HG03135 (cell line): ENCODE data around the gene AP3S2.
"Not testable (repeated sequence)": the region's sequence is repeated elsewhere in the genome, so short reads cannot be mapped to it uniquely, and the experiment has no call there.

Source experiments
- ATAC-seq: cut with Tn5 transposase; IDR thresholded peaks from one replicate; pipeline ENCODE4 v1.9.1; 2021; ENCODE audit warnings: mild to moderate bottlenecking, moderate library complexity; ENCODE audit not compliant: unreplicated experiment

Gene AP3S2

DNA sequence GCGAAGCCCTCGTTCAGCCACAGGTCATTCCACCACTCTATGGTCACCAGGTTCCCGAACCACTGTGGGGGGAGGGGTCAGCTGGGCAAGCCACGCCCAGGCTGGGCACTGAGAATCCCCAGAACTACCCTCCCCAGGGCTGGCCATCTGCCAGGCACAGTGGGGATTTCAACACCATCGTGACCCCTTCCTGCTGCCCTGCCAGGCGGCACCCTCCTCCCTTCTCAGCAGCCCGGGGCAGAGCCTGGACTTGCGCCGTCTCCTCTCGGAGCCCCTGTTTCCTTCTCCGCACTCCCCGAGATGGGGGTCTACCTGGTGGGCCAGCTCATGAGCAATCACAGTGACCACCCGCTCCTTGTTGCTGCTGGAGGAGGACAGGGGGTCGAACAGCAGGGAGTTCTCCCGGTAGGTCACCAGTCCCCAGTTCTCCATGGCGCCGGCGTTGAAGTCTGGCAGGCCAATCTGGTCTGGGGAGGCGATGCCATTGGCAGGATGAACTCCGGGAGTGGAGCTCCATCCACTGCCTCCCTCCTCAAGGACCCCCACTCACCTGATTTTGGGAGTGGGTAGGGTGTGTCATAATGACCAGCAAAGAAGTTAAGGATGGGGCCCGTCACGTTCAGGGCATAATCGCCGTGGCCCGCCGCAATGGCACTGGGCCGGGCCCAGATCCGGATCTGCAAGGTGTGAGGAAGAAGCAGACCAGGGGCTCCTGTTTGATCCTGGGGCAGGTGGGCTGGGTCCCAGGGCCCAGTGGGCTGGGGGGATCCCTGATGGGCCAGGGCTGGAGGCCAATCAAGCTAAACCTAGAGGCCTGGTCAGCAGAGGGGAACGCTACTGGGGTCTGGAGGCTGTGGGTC is 89.6 kb downstream of the AP3S2 start:
- ATAC-seq: no peak

DNA sequence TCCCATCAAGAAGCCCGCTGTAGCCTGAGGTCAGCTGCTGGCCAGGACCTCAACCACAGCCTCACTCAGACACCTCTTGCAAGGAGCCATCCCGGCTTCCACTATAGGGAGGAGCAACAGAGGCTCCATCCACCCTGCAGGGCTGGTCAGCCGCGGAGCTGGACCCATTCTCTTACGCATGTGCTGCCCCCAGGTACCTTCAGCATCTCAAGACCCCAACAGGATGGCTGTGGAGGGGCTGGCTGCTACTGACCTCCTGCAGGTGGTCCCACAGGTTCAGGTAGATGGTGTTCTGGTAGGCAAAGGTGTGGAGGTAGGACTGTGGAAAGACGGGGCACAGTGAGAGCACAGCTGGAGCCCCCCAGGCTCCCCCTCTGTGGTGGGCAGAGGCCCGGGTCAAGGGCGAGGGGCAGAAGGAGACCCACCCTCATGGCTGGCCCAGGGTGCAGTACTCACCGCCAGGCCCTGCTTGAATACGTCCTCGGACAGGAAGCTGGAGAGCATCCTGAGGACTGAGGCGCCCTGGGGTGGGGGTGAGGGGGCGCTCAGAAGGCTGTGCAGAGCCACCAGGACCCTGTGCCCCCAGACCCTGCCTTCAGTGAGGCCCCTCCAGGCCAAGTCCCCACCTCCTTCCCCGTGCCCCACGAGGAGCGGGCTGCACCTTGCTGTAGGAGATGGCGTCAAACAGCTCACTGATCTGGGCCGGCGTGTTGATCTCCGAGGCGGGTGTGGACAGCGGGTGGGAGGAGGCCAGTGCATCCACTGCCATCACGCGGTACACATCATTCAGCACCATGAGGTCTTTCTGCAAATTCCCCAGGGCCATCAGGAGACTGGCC is 90.6 kb downstream of the AP3S2 start:
- ATAC-seq: no peak

GRCh38 chr15:89802231-89802928 is 91.4 kb downstream of the AP3S2 start:
- no peak for ATAC-seq

DNA sequence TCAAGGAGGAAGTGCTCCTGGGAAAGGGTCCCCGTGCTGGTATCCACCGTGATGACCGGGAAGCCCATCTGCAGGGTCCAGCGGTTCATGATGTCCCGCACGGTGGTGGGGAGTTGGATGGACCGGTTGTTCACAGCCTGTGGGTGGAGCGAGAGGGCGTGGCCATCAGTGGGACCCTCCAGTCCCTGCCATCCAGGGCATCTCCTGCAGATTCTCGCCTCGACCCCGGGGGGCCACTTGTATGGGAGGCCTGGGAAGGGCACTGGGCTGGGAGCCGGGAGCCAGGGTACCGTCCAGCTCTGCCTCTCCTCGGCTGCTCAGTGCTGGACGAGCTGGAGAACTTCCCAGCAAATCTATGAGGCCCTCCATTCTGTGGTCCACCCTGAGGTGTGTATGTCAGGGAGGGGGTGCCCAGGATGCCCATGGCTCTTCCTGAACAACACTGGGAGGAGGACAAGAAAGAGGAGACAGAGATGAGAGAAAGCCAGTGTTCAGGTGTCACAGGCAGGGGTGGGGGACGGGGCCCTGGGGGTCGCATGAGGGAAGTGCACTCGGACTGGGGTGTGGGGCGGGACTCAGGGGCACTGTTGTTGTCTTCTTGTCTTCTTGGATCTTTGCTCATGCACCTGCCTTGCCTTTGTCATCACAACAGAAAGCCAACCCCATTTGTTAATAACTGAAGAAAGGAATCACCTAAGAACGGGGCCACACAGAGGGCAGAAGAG is 92.2 kb downstream of the AP3S2 start:
- no peak for ATAC-seq

DNA sequence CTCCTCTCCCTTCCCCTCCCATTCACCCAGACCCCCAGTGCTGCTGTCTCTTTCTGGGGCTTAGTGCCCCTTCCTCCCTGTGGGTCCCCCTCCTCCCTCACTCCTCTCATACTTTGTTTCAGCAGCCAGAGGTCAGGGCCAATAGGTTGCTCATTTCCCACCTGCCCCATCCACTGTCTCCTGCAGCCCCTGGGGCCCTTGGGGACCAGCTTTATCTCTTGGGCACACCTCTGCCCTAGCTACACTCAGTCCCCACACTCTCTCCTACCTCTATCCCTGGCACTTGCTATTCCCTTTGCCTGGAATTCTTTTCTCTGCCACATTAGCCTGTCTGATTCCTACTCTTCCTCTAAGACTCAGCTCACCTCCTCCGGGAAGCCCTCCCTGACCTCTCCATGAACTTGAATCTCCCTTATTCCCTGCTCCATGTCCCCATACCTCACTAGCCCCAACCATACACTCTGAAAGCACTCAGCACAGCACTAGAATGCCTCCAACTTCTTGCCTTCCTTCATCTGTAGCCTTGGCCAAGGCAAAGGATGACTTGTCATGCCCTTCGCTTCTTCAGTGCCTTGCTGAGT is 93.8 kb downstream of the AP3S2 start:
- no peak for ATAC-seq

DNA sequence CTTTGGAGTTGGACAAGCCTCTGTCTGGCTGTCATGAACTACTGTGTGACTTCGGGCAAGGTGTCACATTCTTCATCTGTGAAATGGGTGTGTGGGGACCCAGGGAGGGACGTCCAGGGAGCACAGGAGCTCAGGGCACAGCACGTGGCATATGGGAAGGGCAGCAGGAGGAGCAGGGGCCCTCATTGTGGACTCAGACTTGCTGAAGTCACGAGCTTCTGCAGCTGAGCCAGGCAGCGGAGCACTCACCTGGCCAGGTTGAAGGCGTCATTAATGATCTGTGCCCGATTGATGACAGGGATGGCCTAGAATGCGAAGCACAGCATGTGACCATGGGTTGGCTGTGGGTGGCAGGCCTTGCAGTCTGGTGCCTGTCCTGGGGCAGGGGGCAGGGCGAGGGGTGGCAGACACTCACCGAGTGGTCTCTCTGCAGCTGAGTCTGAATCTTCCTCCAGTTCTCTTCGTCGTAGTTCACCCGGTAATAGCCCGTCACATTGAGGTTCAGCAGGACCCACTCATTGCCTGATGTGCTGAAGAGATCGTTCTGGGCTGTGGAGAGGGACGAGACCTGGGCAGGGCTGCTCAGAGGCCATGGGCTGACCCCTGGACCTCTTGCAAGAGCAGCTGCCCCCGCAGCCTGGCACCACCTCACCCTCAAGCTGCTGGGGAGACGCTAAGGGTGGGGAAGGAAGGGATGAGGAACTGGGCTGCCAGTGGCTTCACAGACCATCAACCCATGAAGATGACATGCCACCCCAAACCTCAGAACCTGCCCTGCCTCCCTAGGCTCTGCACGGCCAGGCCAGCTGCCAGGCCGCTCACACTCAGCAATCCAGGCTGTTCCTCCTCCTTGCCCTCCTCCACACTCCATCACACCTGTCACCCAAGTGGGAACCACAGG is 94.5 kb downstream of the AP3S2 start:
- ATAC-seq: no peak

GRCh38 chr15:89797678-89798201 is 96.1 kb downstream of the AP3S2 start:
- ATAC-seq: no peak

DNA sequence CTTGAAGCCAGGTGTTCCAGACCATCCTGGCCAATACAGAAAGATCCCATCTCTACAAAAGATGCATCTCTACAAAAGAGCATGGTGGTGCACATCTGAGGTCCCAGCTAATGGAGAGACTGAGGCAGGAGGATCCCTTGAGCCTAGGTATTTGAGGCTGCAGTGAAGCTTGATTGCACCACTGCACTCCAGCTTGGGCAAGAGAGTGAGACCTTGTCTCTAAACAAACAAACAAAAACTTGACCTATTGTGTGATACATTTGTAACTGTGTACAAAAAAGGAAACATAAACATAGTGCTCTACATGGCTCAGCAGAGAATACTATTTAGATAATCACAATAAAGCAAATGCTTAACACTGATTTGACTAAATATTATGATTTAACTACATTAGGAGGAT is 97.8 kb downstream of the AP3S2 start:
- no peak for ATAC-seq

- ATAC-seq: no peak
Measured at GRCh38 chr15:89794627-89795241, 99.1 kb downstream of the AP3S2 start.

DNA sequence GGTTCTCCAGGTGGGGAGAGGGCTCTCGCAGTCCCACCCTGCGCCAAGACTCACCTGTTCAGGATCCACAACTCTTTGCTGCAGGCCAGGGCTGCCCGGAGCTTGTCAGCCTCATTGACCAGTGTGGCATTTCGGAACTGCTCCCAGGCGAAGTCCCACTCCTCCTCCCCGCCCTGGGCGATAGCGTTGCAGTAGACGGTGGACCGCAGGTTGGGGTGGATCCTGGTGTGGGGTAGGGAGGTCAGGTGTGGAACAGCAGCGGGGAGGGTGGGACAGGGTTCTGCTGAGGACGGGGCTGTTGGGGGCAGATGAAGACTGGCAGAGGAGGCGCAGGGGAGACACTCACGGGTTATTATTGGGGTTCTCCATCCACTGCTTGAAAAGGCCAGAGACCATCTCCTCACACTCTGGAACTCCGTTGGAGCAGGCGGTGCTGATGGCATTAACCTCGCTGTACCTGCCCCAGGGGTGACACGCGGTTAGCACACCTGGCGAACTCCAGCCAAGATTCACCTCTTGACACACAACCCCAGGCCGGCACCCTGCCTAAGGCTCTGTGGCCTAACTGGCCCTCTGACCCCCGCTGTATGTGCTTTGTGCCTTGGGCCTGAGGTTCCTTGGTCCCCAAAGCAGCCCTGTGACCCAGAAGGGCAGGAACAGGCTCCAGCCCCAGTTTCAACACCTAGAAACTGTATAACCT is 101.5 kb downstream of the AP3S2 start:
- ATAC-seq: no peak

- no peak for ATAC-seq
Measured at GRCh38 chr15:89790661-89791060, 103.1 kb downstream of the AP3S2 start.

DNA sequence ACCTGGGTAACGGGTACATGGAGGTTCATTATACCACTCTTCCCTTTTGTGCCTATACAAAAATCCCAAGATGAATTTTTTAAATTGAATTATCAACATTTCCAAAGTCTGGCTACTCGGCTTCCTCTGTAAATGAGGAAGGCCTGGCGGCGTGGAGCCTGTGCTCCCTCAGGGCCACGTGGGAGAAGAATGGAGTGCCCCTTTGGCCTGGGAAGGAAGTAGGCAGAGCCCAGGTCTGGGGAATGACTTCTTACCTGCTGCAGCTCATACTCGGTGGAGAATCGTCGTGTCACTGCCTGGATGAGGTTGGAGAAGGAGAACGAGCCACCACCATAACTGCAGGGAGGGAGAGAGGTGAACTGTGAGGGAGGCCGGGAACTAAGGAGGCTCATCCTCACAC is 103.6 kb downstream of the AP3S2 start:
- ATAC-seq: no peak

DNA sequence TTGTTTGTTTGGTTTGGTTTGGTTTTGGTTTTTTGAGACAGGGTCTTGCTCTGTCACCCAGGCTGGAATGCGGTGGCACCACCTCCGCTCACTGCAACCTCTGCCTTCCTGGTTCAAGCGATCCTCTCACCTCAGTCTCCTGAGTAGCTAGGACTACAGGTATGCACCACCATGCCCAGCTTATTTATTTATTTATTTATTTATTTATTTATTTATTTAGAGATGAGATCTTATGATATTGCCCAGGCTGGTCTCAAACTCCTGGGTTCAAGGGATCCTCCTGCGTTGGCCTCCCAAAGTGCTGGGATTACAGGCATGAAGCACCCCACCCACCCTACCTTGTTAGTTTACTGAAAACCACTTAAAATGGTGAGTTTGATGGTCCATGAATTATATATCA is 105.2 kb downstream of the AP3S2 start:
- not testable (repeated sequence) for ATAC-seq

GRCh38 chr15:89787944-89788343 is 105.8 kb downstream of the AP3S2 start:
- ATAC-seq: no peak

DNA sequence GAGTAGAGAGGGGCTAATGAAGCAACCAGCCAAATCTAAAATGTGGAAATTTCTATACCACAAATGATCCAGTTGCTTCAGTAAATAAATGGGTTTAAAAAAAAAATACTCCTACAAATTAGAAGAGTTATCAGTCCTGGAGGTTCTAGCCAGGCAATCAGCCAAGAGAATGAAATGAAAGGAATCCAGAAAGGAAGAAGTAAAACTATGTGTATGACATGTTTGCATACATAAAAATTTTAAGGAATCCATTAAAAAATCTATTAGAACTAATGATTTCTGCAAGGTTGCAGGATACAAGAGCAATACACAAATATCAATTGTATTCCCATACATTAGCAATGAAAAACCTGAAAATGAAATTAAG is 108.0 kb downstream of the AP3S2 start:
- ATAC-seq: no peak

DNA sequence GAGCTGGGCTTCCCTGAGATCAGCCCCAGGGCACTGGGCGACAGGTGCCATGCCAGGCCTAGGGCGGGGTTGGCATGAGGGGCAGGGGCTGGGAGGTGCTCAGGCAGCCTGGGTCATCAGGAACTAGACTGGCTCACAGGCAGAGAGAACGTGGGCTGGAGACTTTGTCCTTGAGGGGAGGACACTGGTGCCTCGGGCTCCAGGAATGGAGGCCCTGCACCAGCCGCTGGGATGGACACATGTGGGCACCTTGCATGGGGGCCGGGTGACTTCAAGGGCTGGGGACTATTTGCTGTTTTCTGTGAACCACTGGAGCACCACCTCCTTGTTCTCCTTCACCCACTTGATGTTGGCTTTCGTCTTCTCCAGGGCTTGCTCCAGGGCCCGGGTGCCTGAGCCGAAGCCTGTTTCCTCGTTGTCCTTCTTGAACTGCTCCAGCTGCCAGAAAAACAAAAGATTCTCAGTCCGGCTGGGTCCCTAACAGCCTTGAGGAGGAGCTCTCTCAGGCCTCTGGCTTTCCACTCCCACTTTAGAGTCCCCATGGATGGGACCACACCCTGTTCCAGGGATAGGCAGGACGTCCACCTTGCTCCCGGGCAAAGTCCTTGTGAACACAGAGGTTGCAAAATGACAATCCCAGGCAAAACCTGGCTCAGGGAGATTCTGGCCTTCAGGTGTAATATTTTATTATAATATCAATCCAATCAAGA is 108.6 kb downstream of the AP3S2 start:
- ATAC-seq: no peak

- ATAC-seq: no peak
Measured at GRCh38 chr15:89784686-89784960, 109.2 kb downstream of the AP3S2 start.
